NCI-H1105 treated with DMSO at 0.1 percent for 48 hours (cell line): ENCODE data around the gene AIG1.
"Not testable (repeated sequence)": the region's sequence is repeated elsewhere in the genome, so short reads cannot be mapped to it uniquely, and the experiment has no call there.

Experiments
- DNase-seq: peaks from one replicate; lab custom pipeline; 2025; lab: John Stamatoyannopoulos, UW

The AIG1 gene

GRCh38 chr6:143058987-143059386 is 1.7 kb upstream of the AIG1 start:
- DNase-seq = no peak

- peak; percentile 28 for DNase-seq
Observed at GRCh38 chr6:143059663-143060353, 881 bp upstream of the AIG1 start.

- peak; percentile 43 for DNase-seq
Observed at GRCh38 chr6:143060354-143060805, 309 bp upstream of the AIG1 start.

DNA sequence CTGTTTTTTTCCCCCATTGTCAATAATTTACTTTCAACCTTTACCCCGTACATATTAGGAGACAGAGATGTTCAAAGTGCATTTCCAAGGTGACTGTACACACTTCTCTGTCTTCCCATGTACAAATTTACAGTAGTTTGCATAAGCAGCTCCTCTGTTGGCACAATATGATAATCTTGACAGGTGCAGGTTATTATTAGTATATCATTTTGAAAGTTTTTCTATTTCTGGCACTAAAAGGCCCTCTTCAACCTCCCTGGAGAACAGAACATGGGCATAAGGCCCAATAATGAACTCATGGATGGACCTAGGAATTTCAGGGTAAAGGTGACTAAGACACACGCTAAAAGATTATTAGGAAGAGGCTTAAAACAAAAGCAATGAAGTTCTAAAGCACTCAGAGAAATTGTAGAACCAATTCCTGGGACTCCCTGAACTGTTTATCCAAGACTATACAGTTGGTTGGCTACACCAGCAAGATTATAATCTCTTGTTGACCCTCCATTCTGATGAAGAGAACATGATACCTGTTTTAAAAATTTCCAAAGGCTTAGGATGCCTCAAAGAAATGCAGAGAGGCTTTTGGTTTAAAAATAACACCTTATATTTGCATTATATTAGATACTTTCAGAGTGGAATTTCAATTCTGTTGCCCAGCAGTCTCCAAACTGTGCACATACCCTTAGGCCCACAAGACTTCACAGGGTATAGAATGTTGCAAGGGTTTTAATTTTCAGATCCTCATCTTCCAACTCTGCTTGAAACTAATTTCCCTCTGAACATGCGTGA is 1.1 kb downstream of the AIG1 start:
- DNase-seq = no peak

GRCh38 chr6:143062551-143062950 is 1.9 kb downstream of the AIG1 start:
- no peak for DNase-seq

GRCh38 chr6:143063631-143064030 is 2.9 kb downstream of the AIG1 start:
- no peak for DNase-seq

DNA sequence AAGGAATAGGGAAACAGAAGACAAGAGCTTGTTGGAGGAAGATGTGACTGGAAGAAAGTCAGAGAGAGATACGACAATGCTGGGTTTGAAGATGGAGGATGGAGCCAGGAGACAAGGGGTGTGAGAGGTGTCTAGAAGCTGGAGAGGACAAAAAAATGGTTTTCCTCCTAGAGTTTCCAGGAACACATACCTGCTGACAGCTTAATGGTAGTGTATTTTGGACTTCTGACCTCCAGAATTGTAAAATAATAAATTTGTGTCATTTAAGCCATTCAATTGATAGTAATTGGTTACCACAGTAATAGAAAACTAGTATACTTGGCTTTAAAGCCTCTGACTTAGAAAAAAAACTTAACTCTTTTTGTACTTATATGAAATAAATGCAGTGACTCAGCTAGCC is 3.6 kb downstream of the AIG1 start:
- DNase-seq = no peak

- DNase-seq = no peak
Observed at GRCh38 chr6:143064951-143065683, 4.4 kb downstream of the AIG1 start.

DNA sequence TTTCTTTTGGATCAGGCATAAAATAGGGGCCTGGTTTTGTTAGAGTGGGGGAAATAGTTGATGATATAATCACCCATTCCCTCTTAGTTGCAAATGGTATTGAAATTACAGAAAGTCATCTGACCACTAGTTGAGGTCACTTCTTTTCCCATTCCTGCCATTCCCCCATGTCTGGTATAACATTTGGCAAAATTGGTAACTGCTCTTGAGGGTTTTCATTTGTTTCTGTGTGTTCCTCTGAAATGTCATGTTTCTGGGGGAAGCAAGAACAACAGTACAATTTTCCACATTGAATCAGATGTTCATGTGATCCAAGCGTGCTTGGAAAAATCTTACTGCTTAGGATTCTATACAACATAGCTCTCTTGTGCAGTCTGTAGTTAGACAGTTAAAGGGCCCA is 7.3 kb downstream of the AIG1 start:
- no peak for DNase-seq

DNA sequence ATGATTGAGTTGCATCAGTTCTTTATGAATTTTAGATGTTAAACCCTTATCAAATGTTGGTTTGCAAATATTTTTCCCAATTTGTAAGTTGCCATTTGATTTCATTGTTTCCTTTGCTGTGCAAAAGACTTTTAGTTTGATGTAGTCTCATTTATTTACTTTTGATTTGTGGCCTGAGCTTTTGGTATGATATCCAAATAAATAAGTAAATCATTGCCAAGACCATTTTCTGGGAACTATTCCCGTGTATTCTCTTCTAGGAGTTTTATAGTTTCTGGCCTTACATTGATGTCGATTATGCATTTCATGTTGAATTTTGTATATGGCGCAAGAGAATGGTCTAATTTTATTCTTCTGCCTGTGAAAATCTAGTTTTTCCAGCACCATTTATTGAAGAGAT is 13.4 kb downstream of the AIG1 start:
- no peak for DNase-seq

GRCh38 chr6:143074670-143075318 is 14.1 kb downstream of the AIG1 start:
- DNase-seq = no peak

- DNase-seq = no peak
Observed at GRCh38 chr6:143078468-143079324, 18.0 kb downstream of the AIG1 start.

DNA sequence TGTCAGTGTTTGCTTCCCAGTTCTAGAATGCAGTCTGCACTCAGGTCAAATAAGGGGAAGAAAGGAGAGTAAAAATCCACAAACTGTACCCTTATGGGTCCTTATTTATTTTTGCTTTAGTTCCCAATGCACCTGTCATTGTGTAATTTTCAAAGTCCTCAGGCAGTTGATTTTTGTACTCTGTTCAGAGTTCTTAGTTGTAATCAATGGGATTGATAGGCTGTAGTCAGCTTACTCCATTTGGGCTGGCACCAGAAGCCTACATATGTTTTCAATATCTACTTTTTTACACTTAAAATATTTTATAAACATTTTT is 18.6 kb downstream of the AIG1 start:
- DNase-seq = no peak

DNA sequence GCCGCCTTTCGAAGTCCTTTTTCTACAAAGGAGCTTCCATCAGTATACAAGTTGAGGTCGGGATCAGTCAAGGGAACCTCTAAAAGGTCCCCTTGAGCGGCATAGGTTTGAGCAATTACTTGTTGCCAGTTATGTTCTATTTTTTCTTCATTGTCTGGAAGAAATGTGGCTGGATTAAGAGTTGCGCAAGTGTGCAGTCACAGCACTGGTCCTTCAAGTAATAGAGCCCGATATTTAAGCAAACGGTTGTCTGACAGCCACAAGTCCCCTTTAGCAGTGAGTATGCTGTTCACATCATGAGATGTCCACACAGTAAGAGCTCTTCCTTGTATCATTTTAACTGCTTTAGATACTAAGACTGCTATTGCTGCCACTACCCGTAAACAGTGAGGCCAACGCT is 21.6 kb downstream of the AIG1 start:
- not testable (repeated sequence) for DNase-seq

- not testable (repeated sequence) for DNase-seq
Observed at GRCh38 chr6:143084019-143084418, 23.3 kb downstream of the AIG1 start.

DNA sequence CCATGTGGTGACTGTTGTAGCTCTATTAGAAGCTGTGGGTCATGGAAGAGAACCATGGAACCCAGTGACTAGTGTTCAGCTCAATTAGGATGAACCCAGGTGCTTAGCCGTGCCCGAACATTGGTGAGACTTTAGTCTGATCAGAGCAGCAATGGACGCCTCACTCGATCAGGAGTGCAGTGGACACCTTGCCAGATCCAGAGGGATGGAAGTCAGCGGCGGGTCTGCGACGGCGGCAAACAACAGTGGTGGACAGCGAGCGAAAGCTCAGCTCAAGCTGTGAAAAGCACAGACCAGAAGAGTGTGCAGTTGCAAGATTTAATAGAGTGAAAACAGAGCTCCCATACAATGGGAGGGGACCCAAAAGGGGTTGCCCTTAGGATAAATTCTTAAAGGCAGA is 26.6 kb downstream of the AIG1 start:
- not testable (repeated sequence) for DNase-seq

DNA sequence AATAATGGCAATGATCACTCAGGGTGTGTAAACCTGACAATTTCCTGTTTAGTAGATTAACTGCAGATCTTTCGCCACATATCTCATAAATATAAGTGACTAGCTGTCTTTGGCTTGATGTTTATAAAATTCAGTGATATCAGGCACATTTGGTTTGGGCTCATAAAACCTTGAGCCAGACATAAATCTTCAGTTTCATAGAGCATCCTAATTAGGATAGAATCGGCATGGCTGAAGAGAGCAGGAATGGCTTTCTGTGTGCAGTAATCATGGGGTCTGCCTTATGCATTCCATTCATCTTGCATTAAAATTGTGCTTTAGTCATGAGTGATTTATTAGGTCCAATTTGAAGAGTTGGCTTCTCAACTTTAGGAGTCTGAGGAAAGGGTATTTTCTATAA is 27.2 kb downstream of the AIG1 start:
- DNase-seq = no peak

DNA sequence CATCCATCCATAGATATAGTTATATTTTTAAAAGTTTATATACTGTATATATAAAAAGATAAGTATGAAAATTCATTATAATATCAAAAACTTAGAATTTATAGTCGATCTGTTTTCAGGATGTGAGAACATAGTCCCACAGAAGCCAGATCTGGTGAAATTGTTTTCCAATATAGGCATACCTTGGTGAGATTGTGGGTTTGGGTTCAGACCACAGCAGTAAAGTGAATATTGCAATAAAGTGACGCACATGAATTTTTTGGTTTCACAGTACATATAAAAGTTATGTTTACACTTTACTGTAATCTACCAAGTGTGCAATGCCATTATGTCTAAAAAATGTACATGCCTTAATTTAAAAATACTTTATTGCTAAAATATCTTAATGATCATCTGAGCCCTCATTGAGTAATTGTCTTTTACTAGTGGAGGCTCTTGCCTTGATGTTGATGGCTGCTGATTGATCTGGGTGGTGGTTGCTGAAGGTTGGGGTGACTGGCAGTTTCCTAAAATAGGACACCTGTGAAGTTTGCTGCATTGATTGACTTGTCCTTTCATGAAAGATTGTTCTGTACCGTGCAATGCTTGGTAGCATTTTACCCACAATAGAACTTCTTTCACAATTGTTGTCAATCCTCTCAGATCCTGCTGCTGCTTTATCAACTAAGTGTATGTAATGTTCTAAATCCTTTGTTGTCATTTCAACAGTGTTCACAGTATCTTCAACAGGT is 29.8 kb downstream of the AIG1 start:
- DNase-seq = no peak

DNA sequence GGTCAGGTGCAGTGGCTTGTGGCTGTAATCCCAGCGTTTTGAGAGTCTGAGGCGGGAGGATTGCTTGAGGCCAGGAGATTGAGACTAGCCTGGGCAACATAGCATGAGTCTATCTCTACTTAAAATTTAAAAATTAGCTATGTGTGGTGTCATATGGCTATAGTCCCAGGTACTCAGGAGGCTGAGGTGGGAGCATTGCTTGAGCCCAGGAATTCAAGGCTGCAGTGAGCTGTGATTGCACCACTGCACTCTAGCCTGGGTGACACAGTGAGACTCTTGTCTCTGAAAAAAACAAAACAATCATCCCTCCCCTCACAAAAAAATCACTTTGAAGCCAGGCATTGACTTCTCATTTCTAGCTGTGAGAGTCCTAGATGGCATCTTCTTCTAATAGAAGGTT is 32.1 kb downstream of the AIG1 start:
- DNase-seq = no peak

- no peak for DNase-seq
Observed at GRCh38 chr6:143093290-143093689, 32.6 kb downstream of the AIG1 start.

GRCh38 chr6:143096403-143096802 is 35.7 kb downstream of the AIG1 start:
- DNase-seq = no peak
